ENCODE data around the gene HNRNPUL2. TPM values are rescaled to one million over a fixed set of nuclear protein-coding genes. Genes with fewer than 3 reads are reported as not detected.

The HNRNPUL2 gene
- total RNA-seq, 2 experiments from 2014 or later, result 54.9 to 58.6 TPM

DNA sequence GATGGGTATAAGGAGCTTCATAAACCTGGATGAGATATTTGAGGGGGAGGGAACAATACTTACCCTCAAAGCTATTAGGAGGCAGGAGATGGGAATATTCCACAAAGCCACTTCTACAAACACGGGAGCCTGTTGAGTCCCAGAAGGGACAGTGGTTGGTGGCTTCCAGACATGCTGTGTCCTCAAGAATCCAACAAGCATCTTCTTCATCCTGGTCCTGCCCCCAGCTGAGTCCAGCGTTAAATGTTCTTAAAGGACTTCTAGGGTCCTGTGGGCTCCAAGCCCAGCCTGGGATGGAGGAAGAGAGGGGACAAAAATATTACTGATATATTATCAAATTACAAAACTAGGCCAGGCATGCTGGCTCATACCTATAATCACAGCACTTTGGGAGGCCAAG, 59.8 kb downstream of the HNRNPUL2 start:
- DNase-seq (no peak), ATAC-seq (no peak)
- Mint-ChIP-seq H3K4me1 (ENCODE audit: low read depth) (peaks cover 35% of the 10 kb centered on the region), H3K9me3 (no peaks in the 10 kb centered on the region), H3K36me3 (ENCODE audit: low read depth) (peaks cover 70% of the 10 kb centered on the region), H3K27me3 (no peaks in the 10 kb centered on the region), H3K4me3 (peak overlapping the region; percentile 98), H3K27ac (peak overlapping the region; percentile 92)
- TF ChIP-seq, protein P1, sequence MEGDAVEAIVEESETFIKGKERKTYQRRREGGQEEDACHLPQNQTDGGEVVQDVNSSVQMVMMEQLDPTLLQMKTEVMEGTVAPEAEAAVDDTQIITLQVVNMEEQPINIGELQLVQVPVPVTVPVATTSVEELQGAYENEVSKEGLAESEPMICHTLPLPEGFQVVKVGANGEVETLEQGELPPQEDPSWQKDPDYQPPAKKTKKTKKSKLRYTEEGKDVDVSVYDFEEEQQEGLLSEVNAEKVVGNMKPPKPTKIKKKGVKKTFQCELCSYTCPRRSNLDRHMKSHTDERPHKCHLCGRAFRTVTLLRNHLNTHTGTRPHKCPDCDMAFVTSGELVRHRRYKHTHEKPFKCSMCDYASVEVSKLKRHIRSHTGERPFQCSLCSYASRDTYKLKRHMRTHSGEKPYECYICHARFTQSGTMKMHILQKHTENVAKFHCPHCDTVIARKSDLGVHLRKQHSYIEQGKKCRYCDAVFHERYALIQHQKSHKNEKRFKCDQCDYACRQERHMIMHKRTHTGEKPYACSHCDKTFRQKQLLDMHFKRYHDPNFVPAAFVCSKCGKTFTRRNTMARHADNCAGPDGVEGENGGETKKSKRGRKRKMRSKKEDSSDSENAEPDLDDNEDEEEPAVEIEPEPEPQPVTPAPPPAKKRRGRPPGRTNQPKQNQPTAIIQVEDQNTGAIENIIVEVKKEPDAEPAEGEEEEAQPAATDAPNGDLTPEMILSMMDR (IDR thresholded peaks at IDR 0.05), result no peak
- intact Hi-C loops (cut with micrococcal nuclease), result loop anchor here (5.0 kb wide), 1 partner anchor 75 kb away; the partner anchor contains the start of gene TUT1
- CTCF ChIA-PET, result interaction anchor here (0.9 to 3.0 kb wide), 4 partner anchors 13 to 75 kb away, joined by 3 to 11 read pairs (median 6); no protein-coding TSS in a partner anchor
- POLR2A ChIA-PET, result interaction anchor here (1.0 to 21.7 kb wide), 13 partner anchors 8 to 186 kb away, joined by 3 to 263 read pairs (median 9); partner anchors contain the start of genes B3GAT3, EML3, GANAB and INTS5

DNA sequence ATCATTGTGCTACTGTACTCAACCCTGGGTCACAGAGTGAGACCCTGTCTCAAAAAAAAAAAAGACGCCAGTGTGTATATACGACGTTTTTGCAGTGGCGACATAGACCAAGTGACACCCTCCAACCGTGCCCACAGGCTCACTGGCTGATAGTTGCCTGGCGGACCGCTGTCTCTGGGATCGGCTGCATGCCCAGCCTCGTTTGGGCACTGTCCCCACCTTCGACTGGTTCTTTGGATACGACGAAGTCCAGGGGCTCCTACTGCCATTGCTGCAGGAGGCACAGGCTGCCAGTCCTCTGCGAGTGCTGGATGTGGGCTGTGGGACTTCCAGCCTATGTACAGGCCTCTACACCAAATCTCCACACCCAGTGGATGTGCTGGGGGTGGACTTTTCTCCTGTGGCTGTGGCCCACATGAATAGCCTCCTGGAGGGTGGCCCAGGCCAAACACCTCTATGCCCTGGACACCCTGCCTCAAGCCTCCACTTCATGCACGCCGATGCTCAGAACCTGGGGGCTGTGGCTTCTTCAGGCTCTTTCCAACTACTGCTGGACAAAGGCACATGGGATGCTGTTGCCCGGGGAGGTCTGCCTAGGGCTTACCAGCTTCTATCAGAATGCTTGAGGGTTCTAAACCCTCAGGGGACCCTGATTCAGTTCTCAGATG, 60.9 kb downstream of the HNRNPUL2 start:
- no peak for ATAC-seq
- H3K4me3 Mint-ChIP-seq, result peak overlapping the region; percentile 98
- no peaks in the 10 kb centered on the region for H3K9me3 Mint-ChIP-seq
- no peaks in the 10 kb centered on the region for H3K27me3 Mint-ChIP-seq
- peak overlapping the region; percentile 92 for H3K27ac Mint-ChIP-seq
- intact Hi-C loops (cut with micrococcal nuclease), result loop anchor here (5.0 kb wide), 1 partner anchor 74 kb away; the partner anchor contains the start of gene TUT1
- ChIA-PET CTCF (interaction anchor here (1.9 to 3.0 kb wide), 3 partner anchors 28 to 74 kb away, joined by 7 to 20 read pairs (median 11); partner anchors contain the start of gene TUT1), POLR2A (interaction anchor here (0.7 to 21.7 kb wide), 25 partner anchors 9 to 187 kb away, joined by 3 to 263 read pairs (median 11); partner anchors contain the start of genes B3GAT3, EEF1G, EML3 and GANAB)
- peaks cover 71% of the 10 kb centered on the region for H3K36me3 Mint-ChIP-seq (ENCODE audit: low read depth)
- TF ChIP-seq, protein P1 (IDR thresholded peaks at IDR 0.05), result no peak
- peaks cover 37% of the 10 kb centered on the region for H3K4me1 Mint-ChIP-seq (ENCODE audit: low read depth)
- DNase-seq, result no peak

DNA sequence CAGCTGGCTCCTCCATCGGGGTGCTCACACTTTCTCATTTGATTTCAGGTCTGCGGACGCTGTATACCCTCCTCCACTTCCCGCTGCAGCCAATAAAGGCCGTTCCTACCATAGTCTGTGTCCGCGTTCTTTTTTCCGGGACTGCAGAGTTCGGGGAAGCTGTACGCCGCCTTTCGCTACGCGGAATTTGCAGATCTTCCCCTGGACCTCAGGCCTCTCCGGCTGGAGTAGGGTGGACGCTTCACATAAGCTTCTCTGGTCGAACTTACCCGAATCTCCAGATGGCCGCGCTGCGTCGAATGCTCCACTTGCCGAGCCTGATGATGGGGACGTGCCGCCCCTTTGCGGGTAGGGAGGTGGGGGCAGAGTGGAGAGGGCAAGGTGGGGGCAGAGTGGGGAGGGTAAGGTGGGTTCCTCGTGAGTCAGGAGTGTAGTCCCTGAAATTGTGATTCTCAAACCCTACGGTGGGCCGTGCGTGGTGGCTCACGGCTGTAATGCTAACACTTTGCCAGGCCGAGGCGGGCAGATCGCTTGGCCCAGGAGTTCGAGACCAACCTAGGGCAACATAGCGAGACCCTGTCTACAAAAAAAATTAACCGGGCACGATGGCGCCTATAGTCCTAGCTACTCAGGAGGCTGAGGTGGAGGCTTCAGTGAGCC, 61.5 kb downstream of the HNRNPUL2 start:
- peaks cover 66% of the 10 kb centered on the region for H3K36me3 Mint-ChIP-seq (ENCODE audit: low read depth)
- ChIA-PET CTCF (interaction anchor here (0.6 to 3.6 kb wide), 17 partner anchors 9 to 104 kb away, joined by 3 to 20 read pairs (median 5); partner anchors contain the start of genes EML3, INTS5, MTA2 and ROM1), POLR2A (interaction anchor here (0.7 to 21.7 kb wide), 38 partner anchors 10 to 241 kb away, joined by 3 to 263 read pairs (median 8); partner anchors contain the start of genes B3GAT3, EEF1G, EML3 and GANAB)
- H3K27ac Mint-ChIP-seq, result peak overlapping the region; percentile 92
- DNase-seq (peak; percentile 80), ATAC-seq (peak; percentile 27)
- H3K27me3 Mint-ChIP-seq, result no peaks in the 10 kb centered on the region
- peaks cover 37% of the 10 kb centered on the region for H3K4me1 Mint-ChIP-seq (ENCODE audit: low read depth)
- TF ChIP-seq, protein P1 (IDR thresholded peaks at IDR 0.05), result no peak
- H3K9me3 Mint-ChIP-seq, result no peaks in the 10 kb centered on the region
- intact Hi-C loops (cut with micrococcal nuclease), result loop anchor here (5.0 kb wide), 1 partner anchor 73 kb away; the partner anchor contains the start of gene TUT1
- H3K4me3 Mint-ChIP-seq, result peak overlapping the region; percentile 98

DNA sequence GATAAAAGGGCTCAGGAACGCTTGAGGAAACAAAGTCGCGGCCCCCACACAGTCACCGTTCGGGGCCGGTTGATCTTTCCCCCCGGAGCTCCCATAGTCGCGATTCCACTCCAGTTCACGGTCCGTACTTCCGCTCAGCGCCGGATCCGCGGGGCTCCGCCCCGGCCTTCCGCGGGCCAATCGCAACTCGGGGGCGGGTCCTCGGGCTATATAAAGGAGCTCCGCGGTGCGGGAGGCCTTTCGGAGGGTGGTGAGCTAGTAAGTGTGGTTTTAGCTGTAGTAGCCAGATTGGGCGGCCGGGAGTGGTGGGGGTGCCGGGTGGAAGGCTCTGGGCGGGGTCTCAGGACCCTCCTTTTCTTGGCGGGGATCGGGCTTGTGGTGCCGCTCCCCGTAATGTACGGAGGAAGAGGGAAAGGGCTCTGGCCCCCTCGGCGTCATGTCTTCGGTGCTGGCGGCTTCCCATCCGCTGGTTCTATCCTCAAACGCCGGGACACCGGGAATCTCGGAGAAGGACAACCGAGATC, 62.1 kb downstream of the HNRNPUL2 start, which contains the start of the genes C11orf98 and CSKMT:
TSS of gene C11orf98 (minus strand) at position 136 of the 524 bp plus-strand sequence. CDS start at position 95, 41 bp downstream.
TSS of gene CSKMT (plus strand) at position 238 of the 524 bp plus-strand sequence. CDS start 568 bp downstream, outside the sequence.
- Mint-ChIP-seq H3K9me3 (no peaks in the 10 kb centered on the region), H3K27me3 (no peaks in the 10 kb centered on the region), H3K4me3 (peak within 1 kb of the TSS; percentile 98), H3K27ac (peak within 1 kb of the TSS; percentile 92), H3K4me1 (ENCODE audit: low read depth) (peaks cover 33% of the 10 kb centered on the region), H3K36me3 (ENCODE audit: low read depth) (peaks cover 62% of the 10 kb centered on the region)
- intact Hi-C loops (cut with micrococcal nuclease), result loop anchor here (5.0 kb wide), 1 partner anchor 73 kb away; the partner anchor contains the start of gene TUT1
- ChIA-PET CTCF (interaction anchor here (0.6 to 3.6 kb wide), 19 partner anchors 9 to 240 kb away, joined by 3 to 20 read pairs (median 5); partner anchors contain the start of genes EML3, INTS5, MTA2 and ROM1), POLR2A (interaction anchor here (0.7 to 21.7 kb wide), 46 partner anchors 10 to 240 kb away, joined by 3 to 263 read pairs (median 6); partner anchors contain the start of genes B3GAT3, EEF1G, EML3 and GANAB)
- peak; percentile 89 for ATAC-seq
- TF ChIP-seq, protein P1 (IDR thresholded peaks at IDR 0.05), result no peak
- DNase-seq, result peak; percentile 96
